Kidney glomerular epithelial cell (primary cell): Measurements from ENCODE around the gene SMAD6.

ENCODE experiments used
- DNase-seq: peaks from one replicate; lab custom pipeline; 2025; lab: John Stamatoyannopoulos, UW

SMAD6 gene

DNA sequence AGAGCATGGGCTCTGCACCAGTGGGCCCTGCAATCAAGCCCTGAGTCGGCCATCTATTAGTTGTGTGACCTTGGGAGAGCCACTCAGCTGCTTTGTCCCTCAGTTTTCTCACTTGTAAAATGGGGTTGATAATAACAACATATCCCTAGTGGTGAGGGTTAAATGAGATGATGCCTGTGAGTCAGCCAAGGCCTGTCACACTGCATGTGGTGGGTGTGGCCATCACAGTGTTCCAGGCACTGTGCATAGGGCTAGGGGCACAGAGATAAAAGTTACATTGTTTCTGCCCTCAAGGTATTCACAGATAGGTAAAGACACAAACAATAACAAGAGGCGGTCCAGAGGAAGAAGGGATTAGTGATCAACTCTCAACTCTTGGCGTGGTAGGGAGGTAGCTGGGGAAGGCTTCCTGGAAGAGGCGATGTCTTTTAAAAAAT is 19.5 kb downstream of the SMAD6 start:
- no peak for DNase-seq

DNA sequence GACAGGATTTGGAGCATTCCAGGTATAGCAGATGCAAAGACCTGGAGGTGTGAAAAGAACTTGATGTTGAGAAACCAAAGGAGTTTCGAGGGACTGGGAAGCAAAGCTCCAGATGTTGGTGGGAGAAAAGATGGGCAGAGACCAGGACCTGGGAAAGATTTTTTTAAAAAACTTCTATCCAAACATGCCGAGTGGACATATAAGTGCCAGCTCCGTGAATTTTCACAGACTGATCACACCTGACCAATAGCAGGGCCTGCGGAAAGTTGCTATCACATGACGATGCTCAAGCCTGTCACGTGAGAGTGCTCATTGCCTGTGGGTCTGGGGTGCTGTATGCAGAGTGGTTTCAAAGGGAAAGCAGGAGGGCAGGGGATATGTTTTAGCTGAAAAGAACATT is 19.9 kb downstream of the SMAD6 start:
- no peak for DNase-seq

DNA sequence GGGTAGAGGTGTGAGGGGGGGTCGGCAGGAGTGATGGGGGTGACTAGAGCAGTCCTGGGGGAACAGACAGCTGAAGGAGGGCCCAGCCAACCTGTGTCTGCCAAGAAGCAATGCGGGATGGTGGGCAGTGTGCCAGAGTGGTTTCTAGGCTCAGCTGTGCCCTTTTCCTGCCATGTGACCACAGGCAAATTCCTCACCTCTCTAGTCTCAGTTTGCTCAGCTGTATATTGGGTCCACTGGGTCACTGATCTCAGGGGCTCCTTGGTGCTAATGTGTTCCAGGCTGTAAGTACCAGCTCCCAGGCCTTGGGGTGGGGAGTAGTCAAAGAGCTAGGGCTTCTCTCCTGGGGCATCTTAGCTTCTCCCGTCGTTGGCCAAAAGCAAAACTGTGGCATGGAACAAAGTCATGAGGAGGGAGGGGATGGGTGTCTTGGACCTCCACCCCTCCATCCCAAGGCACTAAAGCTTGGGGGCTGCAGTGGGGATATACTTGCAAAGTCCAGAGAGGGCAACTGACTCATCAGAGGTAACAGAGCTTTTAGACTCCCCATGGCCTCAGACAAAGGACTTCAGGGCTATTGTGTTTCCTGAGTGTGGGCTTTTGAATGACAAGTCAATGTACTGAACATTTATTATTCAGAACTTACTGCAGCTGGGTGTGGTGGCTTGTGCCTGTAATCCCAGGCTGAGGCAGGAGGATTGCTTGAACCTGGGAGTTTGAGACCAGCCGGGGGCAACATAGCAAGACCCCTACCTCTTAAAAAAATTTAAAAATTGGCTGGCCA is 20.9 kb downstream of the SMAD6 start:
- no peak for DNase-seq

DNA sequence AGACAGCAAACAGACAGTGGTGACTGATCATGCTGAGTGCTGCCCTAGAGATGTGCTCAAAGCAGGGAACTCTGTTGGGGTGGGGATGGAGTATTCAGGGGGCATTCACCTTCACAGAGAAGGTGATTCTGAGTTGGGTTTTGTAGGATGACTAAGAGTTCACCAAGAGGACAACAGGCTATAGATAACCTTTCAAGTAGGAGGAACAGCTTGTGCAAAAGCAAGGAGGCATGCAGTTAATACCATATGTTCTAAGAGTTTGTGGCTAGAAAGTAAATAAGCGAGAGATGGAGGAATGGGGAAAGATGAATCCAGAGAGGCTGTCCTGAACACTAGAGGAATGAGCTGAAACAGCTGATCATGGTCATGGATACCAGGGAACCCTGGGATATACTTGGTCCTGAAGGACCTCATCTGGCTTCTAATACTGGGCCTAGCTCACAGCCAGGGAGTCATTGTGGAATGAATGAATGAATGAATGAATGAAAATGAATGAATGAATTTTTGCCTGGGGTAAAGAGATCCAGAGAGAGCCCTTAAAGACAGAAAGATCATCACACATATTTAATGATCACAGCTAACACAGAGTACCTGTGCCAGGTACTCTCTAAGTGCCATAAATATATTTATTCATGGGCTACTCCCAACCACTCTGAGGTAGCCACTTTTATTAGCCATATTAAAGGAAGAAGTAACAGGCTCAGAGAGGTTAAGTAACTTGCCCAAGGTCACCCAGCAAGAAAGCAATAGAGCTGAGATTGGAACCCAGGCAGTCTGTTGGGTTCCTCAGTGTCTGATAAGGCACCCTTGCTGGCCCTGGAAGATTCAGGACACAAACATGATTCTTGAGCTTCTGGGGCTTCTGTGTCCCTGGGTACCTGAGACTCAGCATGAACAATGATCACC is 22.0 kb downstream of the SMAD6 start:
- DNase-seq, result no peak

DNA sequence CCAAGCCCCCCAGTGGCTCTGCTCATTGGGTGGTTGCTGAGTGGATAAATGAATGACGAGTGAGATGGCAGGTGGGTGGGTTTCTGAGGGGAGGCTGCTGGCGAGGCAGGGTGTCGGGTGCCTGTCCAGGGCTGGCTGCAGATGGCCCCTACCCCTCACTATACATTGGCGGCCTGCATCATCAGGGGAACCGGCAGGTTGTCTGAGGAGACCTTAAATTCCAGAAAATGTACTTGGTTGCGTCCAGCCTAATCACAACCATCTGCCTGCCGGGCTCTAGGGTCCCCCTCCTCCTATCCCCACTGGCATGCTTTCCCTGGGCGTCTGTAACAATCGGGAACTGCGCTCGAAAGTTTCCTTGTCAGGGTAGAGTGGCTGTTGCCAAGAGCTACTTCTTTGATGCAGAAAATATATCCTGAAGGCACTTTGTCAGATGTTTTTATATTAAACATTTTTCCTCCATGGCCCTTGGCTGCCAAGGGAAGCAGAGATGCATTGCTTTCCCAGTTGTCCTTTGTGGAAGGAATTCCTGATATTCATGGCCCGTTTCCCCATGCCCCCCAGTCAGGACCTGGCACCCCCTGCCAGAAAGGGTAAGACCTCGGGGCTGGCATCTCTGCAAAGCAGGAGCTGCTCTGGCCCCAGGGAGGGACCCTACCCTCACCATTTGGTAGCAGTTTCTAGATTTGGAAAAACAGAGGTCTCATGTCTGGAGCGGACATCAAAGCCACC is 22.9 kb downstream of the SMAD6 start:
- no peak for DNase-seq

DNA sequence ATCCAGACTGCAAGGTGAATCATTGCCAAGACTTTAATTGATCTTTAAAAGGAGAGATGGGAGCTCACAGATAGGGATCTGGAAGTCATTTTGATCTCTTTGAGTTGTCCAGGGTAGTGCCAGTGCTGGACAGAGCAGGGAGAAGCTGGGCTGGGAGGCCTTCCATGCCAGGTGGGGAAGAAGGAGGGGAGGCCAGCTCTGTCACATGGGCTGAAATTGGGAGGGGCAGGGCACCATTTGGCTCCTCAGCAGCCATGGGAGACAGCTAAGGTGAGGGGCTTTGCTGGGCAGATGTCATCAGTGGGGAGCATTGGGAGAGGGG is 23.4 kb downstream of the SMAD6 start:
- no peak for DNase-seq

DNA sequence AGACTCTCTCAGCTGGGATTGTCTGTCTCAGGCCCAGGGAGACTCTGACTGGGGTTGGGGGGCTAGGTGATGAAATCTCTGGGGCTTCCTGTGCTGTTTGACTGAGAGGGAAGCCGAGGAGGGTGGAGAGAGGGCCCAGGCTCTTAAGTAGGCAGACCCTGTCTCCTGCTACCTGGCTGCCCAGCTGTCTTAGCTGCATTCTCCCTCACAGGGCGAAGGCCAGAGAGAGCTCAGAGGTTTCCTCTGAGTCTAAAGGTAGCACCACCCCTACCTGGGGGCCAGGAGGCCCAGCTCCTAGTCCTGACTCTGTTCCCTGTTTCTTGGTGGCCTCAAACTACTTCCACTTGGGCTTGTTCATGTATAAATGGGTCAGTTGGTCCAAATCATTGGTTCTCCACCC is 24.4 kb downstream of the SMAD6 start:
- DNase-seq, result no peak

DNA sequence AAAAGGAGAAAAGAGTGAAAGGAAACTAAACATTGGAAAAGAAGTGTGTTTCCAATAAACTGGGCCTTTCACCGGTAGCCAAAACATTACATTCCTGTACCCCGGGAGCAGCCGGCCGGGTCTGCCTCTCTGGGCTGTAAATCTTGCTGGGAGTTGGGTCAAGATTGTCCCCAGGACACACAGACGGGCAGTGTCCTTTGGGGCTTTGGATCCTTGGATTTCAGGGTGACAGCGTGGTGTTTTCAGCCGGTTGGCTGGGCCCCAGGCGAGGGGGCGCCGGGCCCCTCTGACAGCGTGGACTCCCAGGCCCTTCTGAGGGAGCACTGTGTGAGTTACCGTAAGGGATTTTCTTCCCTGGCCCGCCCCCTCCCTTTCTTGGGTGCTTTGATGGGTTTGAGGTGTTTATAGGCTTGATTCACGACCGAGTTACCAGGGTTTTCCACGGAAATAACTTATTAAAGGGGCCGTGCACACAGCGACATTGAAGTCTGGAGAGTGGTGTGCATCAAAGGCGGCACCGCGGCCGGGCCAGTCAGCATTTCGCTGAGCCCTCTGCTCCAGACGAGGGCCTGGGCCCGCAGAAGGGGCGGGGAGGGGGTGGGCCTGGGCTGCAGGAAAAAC is 27.4 kb downstream of the SMAD6 start:
- no peak for DNase-seq

DNA sequence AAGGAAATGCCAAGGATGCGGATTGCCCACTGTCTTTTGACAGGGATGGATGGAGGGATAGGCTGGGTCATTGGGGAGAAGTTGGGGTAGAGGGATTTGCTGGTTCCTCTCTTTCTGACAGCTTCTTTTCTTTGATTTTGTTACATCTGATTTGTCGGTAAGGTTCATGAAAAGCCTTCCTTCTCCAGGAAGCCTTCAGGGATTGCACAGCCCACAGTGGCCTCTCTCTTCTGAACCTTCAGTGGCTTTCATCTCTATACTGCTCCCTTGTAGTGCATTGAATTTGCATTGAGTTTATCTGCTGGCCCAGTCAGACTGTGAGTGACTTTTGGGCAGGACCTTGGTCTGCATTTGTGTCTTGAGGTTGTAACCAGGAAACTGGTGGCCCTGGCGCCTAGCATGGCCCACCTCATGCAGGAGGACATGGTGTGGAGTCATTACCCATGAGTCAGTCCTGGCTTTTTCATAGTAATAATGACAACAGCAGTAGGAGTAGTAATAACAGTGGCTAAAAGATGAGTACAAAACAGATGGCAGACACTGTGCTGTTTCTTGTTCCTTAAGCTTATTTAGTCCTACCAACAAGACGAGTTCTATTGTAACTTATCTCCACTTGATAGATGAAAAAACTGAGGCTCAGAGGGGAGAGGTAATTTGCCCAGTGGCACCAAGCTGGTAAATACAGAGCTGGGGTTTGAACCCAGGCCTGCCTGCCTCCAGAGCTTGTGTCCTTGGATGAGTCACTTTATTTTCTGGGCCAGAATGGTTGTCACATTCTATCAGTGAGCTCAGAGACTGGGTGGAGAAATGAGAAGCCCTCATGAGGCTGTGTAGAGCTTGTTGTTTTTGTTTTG is 28.4 kb downstream of the SMAD6 start:
- no peak for DNase-seq

DNA sequence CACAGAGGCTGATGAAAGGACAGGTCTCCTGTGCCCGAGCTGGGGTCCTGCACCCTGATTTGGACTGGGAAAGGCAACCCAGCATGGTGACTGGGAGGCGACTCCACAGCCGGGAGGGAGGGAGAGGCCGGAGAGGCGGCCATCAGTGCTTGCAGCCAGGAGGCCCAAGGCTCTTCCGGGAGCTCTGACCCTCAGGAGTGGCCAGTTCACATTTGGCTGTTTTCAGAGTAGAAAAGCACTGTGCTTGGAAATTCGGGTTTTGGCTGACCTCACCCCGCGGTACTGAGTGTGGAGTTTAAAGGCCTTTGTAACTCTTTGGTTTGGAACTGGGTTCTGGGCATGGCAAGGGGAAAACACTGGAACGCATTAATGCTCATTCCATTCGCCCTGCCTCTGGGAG is 31.9 kb downstream of the SMAD6 start:
- DNase-seq, result no peak

DNA sequence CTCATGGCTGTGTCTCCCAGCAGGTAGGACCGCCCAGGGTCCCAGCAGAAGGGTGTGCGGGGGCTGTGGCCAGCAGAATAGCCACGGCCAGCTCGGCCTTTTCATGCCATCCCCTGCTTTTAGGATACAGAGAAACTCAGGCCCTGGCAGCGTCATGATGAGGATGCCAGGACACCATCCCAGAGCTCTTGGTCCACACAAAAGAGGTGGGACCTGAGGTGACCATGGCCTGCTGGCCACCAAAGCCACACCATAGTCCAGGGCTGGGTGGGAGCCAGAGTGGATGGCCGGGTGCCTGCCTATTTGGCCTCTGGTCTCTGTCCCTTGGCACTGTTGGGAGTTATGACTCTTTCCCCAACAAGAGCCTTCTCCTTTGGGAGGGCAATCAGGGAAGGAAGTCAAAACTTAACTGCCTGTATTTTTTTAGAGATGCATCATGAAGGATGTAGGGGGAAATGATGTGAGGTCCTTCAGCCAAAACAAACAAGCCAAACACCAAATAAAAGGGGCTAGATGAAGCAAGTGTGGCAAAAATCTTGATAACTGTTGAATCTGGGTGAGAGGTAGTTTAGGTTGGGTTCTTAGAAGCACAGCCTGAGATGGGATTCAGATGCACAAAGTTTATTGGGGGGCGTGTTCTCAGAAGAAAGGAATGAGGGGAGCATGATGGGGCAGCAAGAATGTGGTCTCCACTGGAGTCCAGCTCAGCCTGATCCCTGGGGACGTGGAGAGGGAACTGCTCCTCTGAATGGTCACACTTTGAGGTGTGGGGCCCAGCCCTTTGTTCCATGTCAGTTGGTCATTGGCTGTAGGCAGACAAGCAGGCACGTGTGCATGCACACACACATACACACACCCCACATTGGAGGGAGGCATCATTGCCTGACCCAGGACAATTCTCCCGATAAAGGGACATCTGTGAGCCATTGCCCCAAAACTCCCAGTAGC is 33.2 kb downstream of the SMAD6 start:
- no peak for DNase-seq

DNA sequence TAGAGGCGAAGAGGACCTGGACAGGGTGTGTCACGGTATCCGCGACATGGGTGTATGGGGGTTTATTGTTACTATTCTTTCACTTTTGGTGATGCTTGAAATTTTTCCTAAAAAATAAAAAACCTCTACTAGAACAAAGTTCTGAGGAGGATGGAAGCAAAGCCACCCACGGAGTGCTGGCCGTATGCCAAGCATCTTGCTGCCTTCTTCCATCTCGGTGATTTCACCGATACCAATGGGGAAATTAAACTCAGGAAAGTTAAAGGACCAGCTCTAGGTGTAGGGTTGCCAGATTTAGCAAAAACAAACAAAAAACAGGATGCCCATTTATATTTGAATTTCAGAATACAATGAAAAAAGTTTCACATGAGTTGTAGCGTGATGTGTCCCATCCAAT is 33.9 kb downstream of the SMAD6 start:
- DNase-seq, result no peak

DNA sequence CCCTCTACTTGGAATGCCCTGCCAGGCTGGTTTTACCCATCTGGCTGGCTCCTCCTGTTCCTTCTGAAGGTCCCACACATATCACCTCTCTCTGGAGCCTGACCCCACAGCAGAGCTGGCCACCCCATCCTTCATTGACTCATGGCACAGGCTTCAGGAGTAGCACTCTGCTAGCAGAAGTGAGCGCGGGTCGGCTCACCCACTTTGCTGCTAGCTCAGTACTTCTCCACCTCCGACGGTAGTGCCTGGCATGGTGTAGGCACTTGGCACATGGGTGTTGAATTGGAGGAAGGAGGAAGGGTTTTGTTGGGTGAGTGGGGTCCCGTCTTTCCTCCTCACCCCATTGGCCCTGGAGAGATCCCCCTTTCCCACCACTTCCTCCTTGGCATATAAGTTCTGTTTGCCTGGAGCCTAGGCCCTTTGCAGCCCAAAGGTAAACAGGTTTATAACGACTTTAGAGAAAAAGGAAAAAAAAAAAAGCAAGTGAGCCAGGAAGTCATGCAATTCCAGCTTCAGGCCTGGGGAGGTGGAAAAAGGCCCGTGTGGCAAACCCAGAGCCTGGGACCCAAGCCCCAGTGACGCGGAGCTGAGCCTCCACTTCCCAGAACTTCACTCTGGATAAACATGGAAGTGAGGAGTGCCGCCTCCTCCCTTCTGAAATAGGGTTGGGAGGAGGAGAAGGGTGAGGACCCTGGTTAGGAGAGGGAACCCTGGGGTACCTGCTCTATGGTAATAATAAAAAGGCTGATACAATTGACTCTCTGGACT is 35.4 kb downstream of the SMAD6 start:
- DNase-seq, result no peak

DNA sequence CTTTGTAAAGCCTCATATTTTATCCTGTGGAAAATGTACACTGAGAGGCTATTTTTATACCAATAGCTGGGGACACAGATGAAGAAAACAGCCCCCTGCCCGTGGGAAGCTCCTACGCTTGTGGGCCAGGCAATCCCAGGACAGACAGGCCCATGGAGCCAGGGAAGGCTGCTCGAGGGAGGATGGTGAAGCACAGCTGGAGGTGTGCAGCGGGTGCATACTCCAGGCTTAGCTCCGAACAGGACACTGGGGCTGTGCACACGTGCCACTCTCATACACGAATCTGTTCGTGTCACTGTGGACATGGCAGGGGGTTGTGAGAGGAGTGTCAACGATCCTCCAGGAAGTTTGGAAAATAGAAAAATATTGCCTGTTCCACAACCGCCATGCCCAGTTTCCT is 36.1 kb downstream of the SMAD6 start:
- DNase-seq, result no peak

DNA sequence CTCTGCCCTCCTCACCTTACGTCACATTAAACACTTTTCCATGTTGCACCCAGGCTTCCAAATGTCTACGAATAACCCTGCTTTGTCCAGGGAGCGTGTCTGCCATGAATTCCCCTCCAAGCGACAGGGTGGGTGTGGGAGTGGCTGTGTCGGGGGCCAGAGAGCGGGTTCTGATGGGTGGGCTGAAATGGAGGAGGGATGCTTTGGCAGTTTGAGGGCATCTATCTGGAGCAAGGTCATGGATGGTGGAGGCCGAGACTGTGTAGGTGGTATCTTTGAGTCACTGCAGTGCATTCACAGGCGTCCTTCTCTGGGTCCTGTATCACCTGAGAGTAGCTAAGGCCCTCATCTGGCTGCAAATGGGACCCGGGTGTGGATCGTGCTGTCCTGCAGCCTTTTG is 36.6 kb downstream of the SMAD6 start:
- no peak for DNase-seq

DNA sequence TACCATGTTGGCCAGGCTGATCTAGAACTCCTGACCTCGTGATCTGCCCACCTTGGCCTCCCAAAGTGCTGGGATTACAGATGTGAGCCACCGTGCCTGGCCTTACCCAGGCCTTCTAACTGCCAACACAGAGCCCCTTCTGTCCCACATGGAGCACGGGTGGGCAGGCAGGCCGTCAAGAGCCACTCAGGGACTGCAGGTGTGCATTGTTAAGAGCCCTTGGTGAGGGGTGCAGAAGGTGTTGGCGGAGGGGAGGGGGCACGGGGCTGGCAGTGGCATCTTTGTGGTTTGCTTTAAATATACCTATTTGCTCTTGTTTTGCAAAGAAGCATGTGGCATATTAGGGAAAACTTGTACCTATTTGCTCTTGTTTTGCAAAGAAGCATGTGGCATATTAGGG is 37.3 kb downstream of the SMAD6 start:
- no peak for DNase-seq

DNA sequence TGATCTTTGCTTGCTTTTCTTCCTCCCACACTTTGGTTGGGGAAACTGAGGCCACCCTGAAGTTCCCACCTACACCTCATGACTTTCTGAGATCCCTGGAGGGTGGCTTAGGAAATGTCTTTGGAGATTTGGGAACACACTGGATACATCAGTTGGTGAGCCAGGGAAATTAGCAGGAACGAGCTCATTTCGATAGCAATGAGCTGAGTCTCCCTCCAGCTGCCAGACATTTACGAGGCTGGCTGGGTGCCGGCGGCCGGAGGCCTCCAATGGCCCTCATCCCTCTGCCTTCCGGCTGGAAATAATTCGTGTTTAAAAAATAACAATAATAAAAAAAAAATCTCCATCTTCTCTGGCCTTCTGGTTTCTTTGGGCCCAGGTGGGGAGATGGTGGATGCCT is 38.8 kb downstream of the SMAD6 start:
- DNase-seq, result no peak

DNA sequence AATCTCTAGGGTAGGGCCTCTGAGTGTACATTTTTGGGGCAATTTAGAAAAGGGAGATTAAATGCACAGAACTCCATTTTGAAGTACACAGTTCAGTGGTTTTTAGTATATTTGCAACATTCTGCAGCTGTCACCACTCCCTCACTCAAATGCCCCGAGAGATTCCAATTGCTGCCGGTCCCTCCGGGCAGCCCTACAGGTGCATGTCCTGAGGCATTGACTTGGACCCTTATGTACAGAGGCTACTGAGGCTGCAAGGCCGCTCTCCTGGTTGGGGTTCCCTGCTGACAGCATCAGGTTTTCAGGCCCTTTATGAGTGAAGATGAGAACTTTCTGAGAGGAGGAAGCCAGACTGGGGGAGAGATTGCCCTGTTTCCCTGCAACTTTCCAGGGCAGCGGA is 39.6 kb downstream of the SMAD6 start:
- DNase-seq, result no peak

DNA sequence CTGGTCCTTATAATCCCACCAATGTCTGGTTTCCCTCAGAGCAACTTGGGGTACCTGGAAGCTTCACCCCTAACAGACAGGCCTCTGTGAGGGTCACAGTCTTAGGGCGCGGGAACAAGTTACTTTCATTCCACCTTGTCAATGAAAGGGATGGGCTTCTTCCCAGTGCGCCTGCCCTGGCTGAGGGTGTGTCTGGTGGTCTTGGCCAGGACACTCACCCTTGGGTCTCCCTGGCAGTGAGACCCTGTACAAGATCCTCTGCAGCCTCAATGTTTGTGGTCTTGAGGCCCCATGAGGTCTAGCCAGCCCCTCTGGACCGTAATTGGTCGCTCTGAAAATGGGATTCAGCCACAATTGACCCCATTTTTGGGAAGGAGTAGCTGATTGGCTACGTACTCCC is 40.2 kb downstream of the SMAD6 start:
- no peak for DNase-seq

DNA sequence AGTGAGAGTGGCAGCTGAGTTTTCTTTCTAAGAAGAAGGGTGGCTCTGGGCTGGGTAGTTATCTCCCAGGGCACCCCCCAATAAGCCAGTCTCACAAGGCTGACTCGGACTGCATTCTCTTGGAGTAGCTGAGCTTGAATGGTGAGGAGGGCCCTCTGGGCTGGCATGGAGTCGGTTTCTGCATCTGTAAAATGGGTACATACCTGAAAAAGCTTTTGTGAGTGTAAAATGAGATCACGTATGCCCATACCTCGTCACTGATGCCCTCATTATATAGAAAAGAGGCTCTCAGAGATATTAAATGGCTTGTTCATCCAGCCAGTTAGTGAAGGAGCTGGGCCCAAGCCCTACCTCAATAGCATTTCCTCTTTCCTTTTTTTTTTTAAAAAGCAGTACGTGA is 41.2 kb downstream of the SMAD6 start:
- no peak for DNase-seq
